Erythroblast (primary cell): Measurements from ENCODE around the gene GPC5.

Experiments
- GATA1 ChIP-seq: IDR thresholded peaks from 2 replicates; pipeline ENCODE4 v1.6.1; 2011; ENCODE audit warnings: low read depth, mild to moderate bottlenecking, control low read depth, low read length, moderate library complexity
- POLR2A ChIP-seq: IDR thresholded peaks from 2 replicates; pipeline ENCODE4 v1.6.1; 2011; ENCODE audit warnings: mild to moderate bottlenecking, low read length

DNA sequence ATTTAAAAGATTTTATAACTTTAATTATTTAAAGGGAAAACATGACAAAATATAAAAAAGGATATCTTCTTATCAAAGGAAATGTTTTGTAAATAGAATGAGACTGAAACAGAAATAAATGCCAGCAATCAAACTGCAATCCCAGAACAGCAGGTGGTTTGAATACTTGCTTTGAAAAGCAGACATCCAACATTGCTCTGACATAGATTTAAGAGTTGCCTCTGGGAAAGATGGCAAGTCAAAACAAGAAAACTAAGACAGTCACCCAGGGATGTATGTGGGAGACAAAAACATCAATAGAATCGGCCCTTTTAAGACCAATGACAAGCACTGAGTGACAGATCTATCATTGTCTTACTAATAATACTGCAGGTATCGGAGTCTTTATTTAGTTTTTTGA is 1038.5 kb downstream of the GPC5 start:
- no peak for TF ChIP-seq POLR2A
- TF ChIP-seq GATA1, result no peak
